Stimulated activated CD8-positive, alpha-beta memory T cell treated with anti-CD3 and anti-CD28 coated beads, Interleukin-4, amount 100 ng/mL, for 24 hours (primary cell): Measurements from ENCODE around the gene LAMB1.
A peak's percentile ranks its signal among the peaks of the same experiment; 100 is the strongest.
"Not testable (repeated sequence)": the region's sequence is repeated elsewhere in the genome, so short reads cannot be mapped to it uniquely, and the experiment has no call there.

Experiments
- DNase-seq: peaks from one replicate; pipeline ENCODE4 v3.0.0-alpha.2; 2020; ENCODE audit warnings: low read depth

Gene LAMB1

GRCh38 chr7:108002726-108003598 lies at the start of gene LAMB1:
Gene LAMB1 (minus strand): TSS chr7:108003161. CDS start chr7:108002885, 276 bp downstream.
- DNase-seq, result peak; percentile 12

- DNase-seq, result no peak
Measured at GRCh38 chr7:108051454-108051853, 48.5 kb upstream of the LAMB1 start.

- DNase-seq, result no peak
Measured at GRCh38 chr7:108049962-108050361, 47.0 kb upstream of the LAMB1 start.

- DNase-seq, result no peak
Measured at GRCh38 chr7:108048422-108048821, 45.5 kb upstream of the LAMB1 start.

- DNase-seq, result no peak
Measured at GRCh38 chr7:108046952-108047506, 44.1 kb upstream of the LAMB1 start.

GRCh38 chr7:108045669-108046068 lies 42.7 kb upstream of the LAMB1 start:
- DNase-seq, result no peak

GRCh38 chr7:108045154-108045553 lies 42.2 kb upstream of the LAMB1 start:
- no peak for DNase-seq

- no peak for DNase-seq
Measured at GRCh38 chr7:108044345-108044744, 41.4 kb upstream of the LAMB1 start.

- DNase-seq, result no peak
Measured at GRCh38 chr7:108038986-108039385, 36.0 kb upstream of the LAMB1 start.

GRCh38 chr7:108037741-108038140 lies 34.8 kb upstream of the LAMB1 start:
- DNase-seq, result no peak

- no peak for DNase-seq
Measured at GRCh38 chr7:108037140-108037539, 34.2 kb upstream of the LAMB1 start.

- DNase-seq, result no peak
Measured at GRCh38 chr7:108034586-108034985, 31.6 kb upstream of the LAMB1 start.

- DNase-seq, result no peak
Measured at GRCh38 chr7:108033776-108034497, 31.0 kb upstream of the LAMB1 start.

GRCh38 chr7:108033309-108033708 lies 30.3 kb upstream of the LAMB1 start:
- DNase-seq, result not testable (repeated sequence)

GRCh38 chr7:108030516-108030915 lies 27.6 kb upstream of the LAMB1 start:
- no peak for DNase-seq

GRCh38 chr7:108029034-108029433 lies 26.1 kb upstream of the LAMB1 start:
- no peak for DNase-seq

GRCh38 chr7:108028111-108028510 lies 25.1 kb upstream of the LAMB1 start:
- DNase-seq, result no peak

- DNase-seq, result no peak
Measured at GRCh38 chr7:108027239-108027638, 24.3 kb upstream of the LAMB1 start.

GRCh38 chr7:108026647-108027046 lies 23.7 kb upstream of the LAMB1 start:
- no peak for DNase-seq

- DNase-seq, result no peak
Measured at GRCh38 chr7:108026116-108026515, 23.2 kb upstream of the LAMB1 start.

GRCh38 chr7:108024538-108024937 lies 21.6 kb upstream of the LAMB1 start:
- DNase-seq, result no peak

- no peak for DNase-seq
Measured at GRCh38 chr7:108020585-108020984, 17.6 kb upstream of the LAMB1 start.

- DNase-seq, result no peak
Measured at GRCh38 chr7:108018668-108019067, 15.7 kb upstream of the LAMB1 start.
